Activated T-cell treated with anti-CD3 and anti-CD28 coated beads, Interleukin-2, amount 50 U/mL, for 72 hours (primary cell): ENCODE data around the gene NKX2-3. TPM values are rescaled to one million over a fixed set of nuclear protein-coding genes. Genes with fewer than 3 reads are reported as not detected.
A peak's percentile ranks its signal among the peaks of the same experiment; 100 is the strongest.

Experiments
- ATAC-seq, 2 donors: fragments of 150-1000 bp; cut with Tn5 transposase; replicated peaks in 1 of 2; 2 replicates each; pipeline ENCODE4 v1.10.0; 2021; ENCODE audit warnings: moderate library complexity in 2 of 2, mild to moderate bottlenecking in 1 of 2
- DNase-seq, 2 donors: peaks; one replicate each; pipeline ENCODE4 v3.0.0; 2021 to 2022; ENCODE audit warnings: mixed read lengths in 1 of 2
- H3K27ac Mint-ChIP-seq: one replicate; pipeline ENCODE4 v1.8.0; 2022; ENCODE audit warnings: mild to moderate bottlenecking, moderate library complexity, mixed read lengths
- H3K27me3 Mint-ChIP-seq: one replicate; pipeline ENCODE4 v1.8.0; 2022; ENCODE audit warnings: low read depth, mixed read lengths
- H3K36me3 Mint-ChIP-seq, 2 donors: one replicate each; pipeline ENCODE4 v1.8.0; 2022; ENCODE audit warnings: mixed read lengths in 2 of 2, mild to moderate bottlenecking in 1 of 2; ENCODE audit not compliant: insufficient read depth in 2 of 2
- H3K4me1 Mint-ChIP-seq: one replicate; pipeline ENCODE4 v1.8.0; 2022; ENCODE audit warnings: low read depth, mixed read lengths
- H3K4me3 Mint-ChIP-seq, 2 donors: one replicate each; pipeline ENCODE4 v1.8.0; 2022; ENCODE audit warnings: mild to moderate bottlenecking in 2 of 2, mixed read lengths in 2 of 2, moderate library complexity in 2 of 2
- H3K9me3 Mint-ChIP-seq, 2 donors: one replicate each; pipeline ENCODE4 v1.8.0; 2022; ENCODE audit warnings: mixed read lengths in 2 of 2
- total RNA-seq, 2 donors: library from RNA; stranded (reverse); gene quantifications; one replicate each; pipeline ENCODE4 v1.2.3, GENCODE V29; 2022

The NKX2-3 gene
- total RNA-seq, 2 donors from 2014 or later, result not detected

DNA sequence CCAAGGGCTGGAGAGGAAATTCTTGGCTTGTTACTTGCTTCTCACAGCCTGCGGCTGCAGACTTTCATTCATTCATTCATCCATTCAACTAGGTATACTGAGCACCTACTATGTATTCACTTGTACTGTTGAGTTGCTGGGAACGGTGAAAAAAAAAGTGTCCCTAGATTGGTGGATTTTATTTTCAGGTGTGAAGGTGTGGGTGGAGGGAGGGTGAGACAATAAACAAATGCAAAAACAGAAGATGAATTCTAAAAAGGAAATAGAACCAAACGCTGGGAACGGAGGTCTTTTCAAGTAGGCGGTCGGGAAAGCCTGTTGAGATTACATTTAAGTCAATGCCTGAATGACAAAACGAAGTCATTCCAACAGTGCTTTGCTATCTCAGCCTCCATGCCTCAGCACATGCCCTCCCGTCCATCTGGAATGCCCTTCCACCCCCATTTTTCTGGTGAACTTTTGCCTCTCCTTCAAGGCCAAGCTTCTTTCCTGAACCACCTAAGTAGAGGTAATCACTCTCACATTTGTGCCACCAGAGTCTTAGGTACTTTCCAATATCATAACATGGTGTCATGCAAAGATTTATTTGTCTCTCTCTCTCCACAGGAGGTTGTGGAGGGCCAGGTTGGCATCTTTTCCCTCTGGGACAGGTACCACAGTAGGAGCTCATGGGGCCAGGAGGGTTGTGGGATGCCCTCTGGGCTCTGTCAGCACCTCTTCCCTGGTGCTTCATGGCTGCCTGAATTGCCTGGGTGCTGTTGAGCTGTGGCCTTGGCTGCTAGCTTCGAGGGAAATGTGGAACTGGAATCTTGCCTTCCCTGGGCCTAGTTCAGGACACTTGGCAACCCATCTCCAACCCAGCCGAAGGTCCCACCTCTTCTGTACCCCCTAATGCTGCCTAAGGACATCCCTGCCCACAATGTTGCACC, 5.5 kb downstream of the NKX2-3 start:
- Mint-ChIP-seq H3K36me3 (peaks cover 0 to 1% of the 10 kb centered on the region in 2 donors), H3K27ac (no peak overlapping the region)

DNA sequence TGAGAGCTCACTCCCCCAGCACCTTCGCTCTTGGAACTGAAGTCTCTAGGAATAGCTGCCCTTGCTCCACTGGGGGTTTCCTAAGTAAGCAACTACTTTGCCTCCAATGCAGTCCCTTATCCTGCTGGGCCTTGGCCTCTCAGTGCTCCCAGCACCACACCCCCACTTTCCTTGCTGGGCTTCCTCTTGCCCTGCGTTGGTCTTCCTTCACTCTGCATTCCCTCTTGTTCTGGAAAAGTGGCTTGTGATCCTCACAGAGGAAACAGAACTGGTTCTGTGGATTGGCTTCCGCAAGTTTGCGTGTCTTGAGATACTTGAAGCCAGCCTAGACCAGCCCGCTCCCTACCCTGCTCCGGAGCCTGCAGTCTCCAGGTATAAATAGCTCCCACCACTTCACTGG, 6.4 kb downstream of the NKX2-3 start:
- Mint-ChIP-seq H3K27me3 (peaks cover 75% of the 10 kb centered on the region), H3K4me3 (no peak overlapping the region), H3K36me3 (no peaks in the 10 kb centered on the region), H3K9me3 (no peaks in the 10 kb centered on the region), H3K4me1 (peaks cover 16% of the 10 kb centered on the region), H3K27ac (no peak overlapping the region)
- DNase-seq, result no peak
- ATAC-seq, result no peak

More for the DNA sequence above, 5.5 kb downstream of the NKX2-3 start:
- no peak for ATAC-seq
- Mint-ChIP-seq H3K9me3 (no peaks in the 10 kb centered on the region), H3K27me3 (peaks cover 78% of the 10 kb centered on the region), H3K4me3 (peak overlapping the region; percentile 2 to 27), H3K4me1 (peaks cover 25% of the 10 kb centered on the region)
- no peak for DNase-seq

DNA sequence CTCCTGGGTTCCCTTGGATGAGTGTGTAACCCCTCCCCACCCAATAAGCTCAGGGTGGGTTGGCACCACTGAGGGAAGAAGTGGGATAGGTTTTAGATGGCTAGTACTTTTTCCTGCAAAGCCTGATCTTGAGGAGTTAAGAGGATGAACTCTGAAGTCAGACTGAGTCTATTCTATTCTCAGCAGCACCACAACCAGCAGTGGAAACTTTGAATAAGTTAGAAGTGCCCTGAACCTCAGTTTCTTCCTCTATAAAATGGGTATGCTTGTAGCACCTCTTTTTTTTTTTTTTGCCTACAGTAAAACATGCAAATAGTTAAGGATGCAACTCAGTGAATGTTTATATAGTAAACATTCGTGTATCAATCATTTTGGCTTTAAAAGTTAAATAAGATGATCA, 7.1 kb downstream of the NKX2-3 start:
- H3K27me3 Mint-ChIP-seq, result peaks cover 73% of the 10 kb centered on the region
- H3K27ac Mint-ChIP-seq, result no peak overlapping the region
- H3K4me3 Mint-ChIP-seq, result peak overlapping the region in 1 of 2 donors; percentile 16
- no peak for DNase-seq
- no peak for ATAC-seq
- peaks cover 9% of the 10 kb centered on the region for H3K4me1 Mint-ChIP-seq
- no peaks in the 10 kb centered on the region for H3K9me3 Mint-ChIP-seq
- H3K36me3 Mint-ChIP-seq, result no peaks in the 10 kb centered on the region

DNA sequence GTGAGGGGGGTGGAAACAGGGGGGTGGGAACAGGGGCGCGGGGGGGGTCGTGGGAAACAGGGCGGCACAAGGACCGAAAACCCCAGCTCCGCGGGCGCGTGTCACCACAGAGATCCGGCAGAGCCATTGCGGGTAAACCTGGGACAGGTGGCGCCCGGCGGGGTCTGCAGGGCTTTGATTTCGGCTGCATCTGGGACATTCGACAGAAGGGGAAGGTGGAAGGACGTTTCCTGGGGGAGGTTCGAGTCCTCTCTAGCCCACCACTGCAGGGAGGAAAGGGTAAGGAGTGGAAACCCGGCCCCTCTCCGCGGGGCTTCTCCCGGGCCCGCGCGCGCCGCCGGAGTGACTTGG, 7.5 kb downstream of the NKX2-3 start:
- no peak for ATAC-seq
- H3K36me3 Mint-ChIP-seq, result no peaks in the 10 kb centered on the region
- H3K4me1 Mint-ChIP-seq, result peaks cover 7% of the 10 kb centered on the region
- H3K9me3 Mint-ChIP-seq, result no peaks in the 10 kb centered on the region
- no peak overlapping the region for H3K27ac Mint-ChIP-seq
- peaks cover 75% of the 10 kb centered on the region for H3K27me3 Mint-ChIP-seq
- H3K4me3 Mint-ChIP-seq, result peak overlapping the region; percentile 55 to 66
- no peak for DNase-seq

DNA sequence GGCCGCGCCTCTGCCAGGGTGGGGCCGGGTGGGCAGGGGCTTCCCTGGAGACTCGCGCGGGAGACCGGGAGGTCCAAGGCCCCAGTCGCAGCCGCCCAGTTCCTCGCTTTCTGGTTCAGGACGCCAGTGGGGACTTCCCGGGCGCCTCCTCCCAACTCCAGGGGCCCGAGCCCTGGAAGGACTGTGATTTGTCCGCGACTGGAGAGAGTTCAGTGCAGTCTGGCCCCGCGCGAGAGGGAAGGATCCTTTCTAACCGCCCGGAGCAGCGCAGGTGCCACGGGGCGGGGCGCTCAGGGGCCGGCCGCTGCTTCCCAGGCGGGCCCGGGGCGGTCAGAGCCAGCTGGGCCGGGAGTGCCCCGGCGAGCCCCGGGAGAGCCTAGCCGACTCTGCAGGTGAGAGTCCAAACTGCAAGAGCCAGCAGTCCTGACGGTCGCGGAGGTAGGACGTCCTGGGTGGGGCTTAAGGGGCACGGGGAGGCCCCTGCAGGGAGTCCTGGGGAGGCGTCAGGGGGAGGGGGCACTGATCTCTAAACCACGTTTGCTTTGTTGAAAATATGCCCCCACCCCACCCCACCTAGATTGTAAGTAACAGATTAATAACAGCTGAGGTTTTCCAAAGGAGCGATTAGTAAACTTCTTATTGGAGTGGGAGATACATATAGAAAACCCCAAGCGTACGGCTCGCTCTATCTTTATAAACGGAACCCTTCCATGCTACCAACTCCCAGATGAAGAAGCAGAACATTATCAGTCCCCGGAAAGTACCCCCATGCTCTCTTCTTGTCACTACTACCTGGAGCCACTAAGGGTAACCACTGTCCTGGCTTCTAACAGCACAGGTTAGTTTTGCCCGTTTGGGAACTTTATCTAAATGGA, 8.2 kb downstream of the NKX2-3 start:
- ATAC-seq, result peak; percentile 36 to 38
- Mint-ChIP-seq H3K4me1 (peaks cover 7% of the 10 kb centered on the region), H3K9me3 (no peaks in the 10 kb centered on the region), H3K4me3 (peak overlapping the region; percentile 19 to 66), H3K36me3 (no peaks in the 10 kb centered on the region), H3K27me3 (peaks cover 78% of the 10 kb centered on the region), H3K27ac (no peak overlapping the region)
- no peak for DNase-seq

DNA sequence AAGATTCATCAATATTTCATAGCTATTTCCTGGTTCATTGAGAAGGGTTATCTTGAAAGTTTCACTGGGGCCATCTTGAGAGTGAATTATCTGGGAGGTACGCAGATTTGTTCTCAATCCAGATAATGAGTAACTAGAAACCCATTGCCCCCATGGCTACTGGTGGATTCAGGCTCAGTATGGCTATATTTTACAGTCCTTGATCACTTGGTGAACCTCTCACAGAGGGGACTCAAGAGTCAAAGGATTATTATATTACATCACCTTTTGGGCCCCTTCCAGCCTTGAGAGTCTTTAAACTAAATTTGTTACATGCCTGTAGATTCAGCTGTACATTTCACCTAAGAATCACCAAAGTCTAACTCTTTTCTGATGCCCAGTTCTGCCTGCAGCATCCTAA, 11.6 kb downstream of the NKX2-3 start:
- Mint-ChIP-seq H3K27me3 (peaks cover 70% of the 10 kb centered on the region), H3K27ac (no peak overlapping the region), H3K4me3 (no peak overlapping the region), H3K4me1 (peaks cover 7% of the 10 kb centered on the region), H3K9me3 (no peaks in the 10 kb centered on the region), H3K36me3 (no peaks in the 10 kb centered on the region)
- DNase-seq (no peak), ATAC-seq (no peak)

DNA sequence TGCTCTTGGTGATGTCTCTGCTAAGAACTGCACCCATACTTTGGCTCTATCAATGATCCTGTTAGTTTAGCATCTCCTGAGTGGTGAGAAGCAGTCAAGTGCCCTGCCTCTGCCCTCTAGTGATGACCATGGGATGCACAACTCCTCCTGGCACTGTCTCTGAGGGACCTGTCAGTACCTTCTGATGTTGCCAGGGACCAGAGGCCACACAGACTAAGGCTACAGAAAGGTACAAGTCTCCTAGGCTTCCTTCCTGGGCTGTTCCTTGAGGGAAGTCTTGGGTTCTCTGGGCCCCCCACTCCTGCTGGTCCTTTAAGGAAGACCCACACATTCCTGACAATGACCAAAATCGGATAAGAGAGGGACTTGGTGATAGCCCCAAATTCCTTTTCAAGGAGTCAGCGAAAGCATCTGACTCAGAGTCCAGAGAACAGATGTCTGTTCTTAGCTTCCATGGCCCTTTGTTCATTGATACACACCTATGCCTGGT, 15.3 kb downstream of the NKX2-3 start:
- ATAC-seq (peak; percentile 62 to 66), DNase-seq (no peak)
- Mint-ChIP-seq H3K36me3 (no peaks in the 10 kb centered on the region), H3K4me1 (no peaks in the 10 kb centered on the region), H3K27ac (no peak overlapping the region), H3K9me3 (no peaks in the 10 kb centered on the region), H3K27me3 (peaks cover 77% of the 10 kb centered on the region), H3K4me3 (no peak overlapping the region)

DNA sequence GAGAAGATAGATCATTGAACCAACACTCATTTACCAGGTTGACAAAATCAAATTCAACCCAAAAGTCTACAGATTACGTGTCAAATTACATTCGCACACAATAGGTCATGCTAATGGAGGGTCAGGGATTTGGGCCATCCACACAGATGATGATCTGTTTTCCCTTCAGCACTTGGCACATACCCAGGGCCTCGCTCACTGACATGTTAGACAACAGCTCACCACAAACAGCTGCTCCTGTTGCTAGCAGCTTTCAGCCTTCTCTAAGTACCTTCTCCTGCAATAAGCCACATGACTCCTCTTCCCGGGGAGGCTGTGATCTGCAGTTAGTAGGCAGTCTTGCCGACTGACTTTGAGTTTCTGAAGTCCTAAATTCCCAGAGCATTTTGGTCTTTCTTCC, 18.4 kb downstream of the NKX2-3 start:
- H3K4me1 Mint-ChIP-seq, result no peaks in the 10 kb centered on the region
- DNase-seq, result no peak

DNA sequence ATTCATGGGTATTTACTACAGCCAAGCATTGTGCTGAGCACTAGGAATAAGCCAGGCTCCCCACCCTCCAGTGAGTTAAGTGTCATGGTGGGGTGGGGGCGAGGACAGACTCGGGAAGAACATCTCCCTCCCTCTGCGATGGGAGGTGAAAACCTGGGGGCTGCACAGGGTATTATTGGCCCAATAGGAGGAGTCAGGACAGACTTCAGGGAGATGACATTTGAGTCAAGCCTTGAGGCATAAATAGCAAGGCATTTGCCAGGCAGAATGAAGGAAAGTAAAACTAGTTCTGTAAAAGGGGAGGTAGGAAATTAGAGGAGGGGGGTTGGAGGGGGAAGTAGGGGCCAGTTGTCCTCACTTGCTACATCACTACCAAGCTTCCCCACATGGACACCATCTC, 18.9 kb downstream of the NKX2-3 start:
- no peak for DNase-seq
- H3K36me3 Mint-ChIP-seq, result no peaks in the 10 kb centered on the region
- no peaks in the 10 kb centered on the region for H3K4me1 Mint-ChIP-seq
- H3K9me3 Mint-ChIP-seq, result no peaks in the 10 kb centered on the region
- no peak overlapping the region for H3K27ac Mint-ChIP-seq
- no peak overlapping the region for H3K4me3 Mint-ChIP-seq
- ATAC-seq, result no peak
- peaks cover 72% of the 10 kb centered on the region for H3K27me3 Mint-ChIP-seq

More for the DNA sequence above, 18.4 kb downstream of the NKX2-3 start:
- no peaks in the 10 kb centered on the region for H3K36me3 Mint-ChIP-seq
- no peak for ATAC-seq
- peaks cover 77% of the 10 kb centered on the region for H3K27me3 Mint-ChIP-seq
- no peak overlapping the region for H3K4me3 Mint-ChIP-seq
- no peaks in the 10 kb centered on the region for H3K9me3 Mint-ChIP-seq
- no peak overlapping the region for H3K27ac Mint-ChIP-seq

DNA sequence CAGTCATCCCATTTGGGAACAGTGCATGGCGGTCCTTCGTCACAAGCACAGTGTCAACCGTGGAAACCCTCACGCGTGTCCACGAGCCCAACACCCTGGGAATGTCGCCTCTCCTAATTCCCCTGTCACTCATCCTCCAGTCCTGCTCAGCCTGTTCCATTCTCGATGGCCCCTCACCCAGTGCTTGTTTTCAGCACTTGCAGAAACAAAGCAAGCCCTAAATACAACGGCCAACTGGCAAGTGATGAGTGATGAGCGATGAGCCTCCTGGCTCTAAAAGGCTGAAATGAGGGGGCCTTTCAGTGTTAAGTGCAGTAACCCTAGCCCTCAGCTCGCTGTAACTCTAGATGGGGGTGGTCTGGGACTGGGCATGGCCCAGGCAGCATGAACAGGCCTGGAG, 22.6 kb downstream of the NKX2-3 start:
- H3K27me3 Mint-ChIP-seq, result peaks cover 56% of the 10 kb centered on the region
- ATAC-seq, result peak; percentile 18 to 29

DNA sequence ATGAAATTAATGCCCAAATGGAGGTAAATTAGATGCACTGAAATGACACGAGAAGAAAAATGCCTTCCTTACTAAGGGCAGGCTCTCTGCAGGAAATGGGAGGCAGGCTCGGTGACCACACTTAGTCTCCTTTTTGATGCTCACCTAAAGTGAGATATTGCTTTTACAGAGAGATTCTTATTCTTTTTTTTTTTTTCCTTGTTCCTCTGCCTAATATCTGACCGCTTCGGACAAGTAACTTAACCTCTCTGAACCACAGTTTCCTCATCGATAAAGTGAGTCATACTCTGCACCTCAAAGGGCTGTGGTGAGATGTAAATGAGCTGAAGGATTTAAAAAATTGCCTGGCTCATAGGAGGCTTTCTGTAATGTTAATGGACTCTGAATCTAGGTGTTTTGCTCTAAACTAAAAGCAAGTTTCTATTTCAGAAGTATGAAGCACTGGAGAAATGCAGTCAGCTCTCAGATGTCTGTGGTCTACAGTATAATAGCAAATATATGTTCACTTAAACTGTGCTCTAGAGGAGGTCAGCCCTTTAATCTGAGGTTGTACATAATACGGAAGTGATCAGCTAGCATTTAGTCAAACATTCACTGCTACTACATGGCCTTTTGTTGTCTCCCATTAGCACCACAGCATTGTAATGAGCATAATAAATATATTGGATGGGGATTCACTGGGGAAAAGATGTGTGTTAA, 23.2 kb downstream of the NKX2-3 start:
- no peaks in the 10 kb centered on the region for H3K36me3 Mint-ChIP-seq
- H3K4me3 Mint-ChIP-seq, result no peak overlapping the region
- H3K9me3 Mint-ChIP-seq, result no peaks in the 10 kb centered on the region
- H3K27ac Mint-ChIP-seq, result no peak overlapping the region
- DNase-seq (no peak), ATAC-seq (peak; percentile 82 to 86)
- H3K27me3 Mint-ChIP-seq, result peaks cover 51% of the 10 kb centered on the region
- no peaks in the 10 kb centered on the region for H3K4me1 Mint-ChIP-seq

More for the DNA sequence above, 22.6 kb downstream of the NKX2-3 start:
- Mint-ChIP-seq H3K36me3 (no peaks in the 10 kb centered on the region), H3K9me3 (no peaks in the 10 kb centered on the region), H3K4me3 (no peak overlapping the region), H3K27ac (no peak overlapping the region), H3K4me1 (no peaks in the 10 kb centered on the region)
- DNase-seq, result no peak

DNA sequence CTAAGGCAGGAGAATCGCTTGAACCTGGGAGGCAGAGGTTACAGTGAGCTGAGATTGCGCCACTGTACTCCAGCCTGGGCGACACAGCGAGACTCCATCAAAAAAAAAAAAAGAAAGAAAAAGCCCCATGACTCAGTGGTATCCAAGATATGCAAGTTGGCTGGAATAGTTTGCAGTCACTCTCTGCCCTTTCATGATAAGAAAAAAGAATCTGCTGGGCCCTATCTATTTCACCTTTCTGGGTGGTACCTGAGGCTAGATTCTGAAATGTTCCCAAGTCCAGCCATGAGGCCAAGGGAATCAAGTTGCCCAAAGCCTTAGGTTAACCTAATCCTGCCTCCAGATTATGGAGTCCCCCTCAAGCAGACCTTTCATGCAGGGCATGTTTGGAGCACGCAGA, 24.3 kb downstream of the NKX2-3 start:
- peaks cover 44% of the 10 kb centered on the region for H3K27me3 Mint-ChIP-seq

More for the DNA sequence above, 24.3 kb downstream of the NKX2-3 start:
- Mint-ChIP-seq H3K4me3 (no peak overlapping the region), H3K36me3 (no peaks in the 10 kb centered on the region), H3K9me3 (no peaks in the 10 kb centered on the region), H3K4me1 (no peaks in the 10 kb centered on the region), H3K27ac (no peak overlapping the region)
- ATAC-seq (no peak), DNase-seq (no peak)
